Astrocyte of the spinal cord (primary cell): ENCODE results near the gene HECW1.

Source experiments
- DNase-seq: peaks from one replicate; pipeline ENCODE4 v3.0.0; 2011; ENCODE audit warnings: low read depth, low spot score
- H3K4me3 ChIP-seq: 2 replicates; pipeline ENCODE4 v1.5.1; 2011; ENCODE audit warnings: low read depth, mild to moderate bottlenecking, low read length, moderate library complexity
- in situ Hi-C: cut with HindIII; loops from 2 replicates; pipeline ENCODE4 v1.10.0; 2017; ENCODE audit warnings: low sequenced_read_pairs
- TF ChIP-seq, protein P1 (sequence below): IDR thresholded peaks from 2 replicates; pipeline ENCODE4 v1.5.1; 2012; ENCODE audit warnings: low read depth, mild to moderate bottlenecking, low read length, inconsistent platforms

Gene HECW1

DNA sequence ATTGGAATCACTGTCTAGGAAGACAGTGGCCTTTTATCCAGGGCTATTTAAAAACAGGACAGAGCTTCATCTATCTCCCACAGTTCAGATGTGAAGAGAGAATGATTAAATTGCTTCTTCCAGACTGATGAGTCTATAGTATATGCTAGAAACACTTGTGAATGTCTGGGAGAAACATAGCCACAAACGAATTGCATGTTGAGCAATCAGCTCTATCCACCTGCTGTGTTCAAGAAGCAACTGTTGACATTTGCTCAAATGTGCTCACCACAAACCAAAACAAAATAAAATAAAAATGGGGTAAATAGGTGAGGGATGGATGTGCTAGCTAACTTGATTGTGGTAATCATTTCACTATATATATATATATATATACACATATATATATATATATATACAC lies 195.1 kb downstream of the HECW1 start:
- no peak overlapping the region for H3K4me3 ChIP-seq
- DNase-seq: peak; percentile 7
- in situ Hi-C loops: no loop called here
- TF ChIP-seq, protein P1, sequence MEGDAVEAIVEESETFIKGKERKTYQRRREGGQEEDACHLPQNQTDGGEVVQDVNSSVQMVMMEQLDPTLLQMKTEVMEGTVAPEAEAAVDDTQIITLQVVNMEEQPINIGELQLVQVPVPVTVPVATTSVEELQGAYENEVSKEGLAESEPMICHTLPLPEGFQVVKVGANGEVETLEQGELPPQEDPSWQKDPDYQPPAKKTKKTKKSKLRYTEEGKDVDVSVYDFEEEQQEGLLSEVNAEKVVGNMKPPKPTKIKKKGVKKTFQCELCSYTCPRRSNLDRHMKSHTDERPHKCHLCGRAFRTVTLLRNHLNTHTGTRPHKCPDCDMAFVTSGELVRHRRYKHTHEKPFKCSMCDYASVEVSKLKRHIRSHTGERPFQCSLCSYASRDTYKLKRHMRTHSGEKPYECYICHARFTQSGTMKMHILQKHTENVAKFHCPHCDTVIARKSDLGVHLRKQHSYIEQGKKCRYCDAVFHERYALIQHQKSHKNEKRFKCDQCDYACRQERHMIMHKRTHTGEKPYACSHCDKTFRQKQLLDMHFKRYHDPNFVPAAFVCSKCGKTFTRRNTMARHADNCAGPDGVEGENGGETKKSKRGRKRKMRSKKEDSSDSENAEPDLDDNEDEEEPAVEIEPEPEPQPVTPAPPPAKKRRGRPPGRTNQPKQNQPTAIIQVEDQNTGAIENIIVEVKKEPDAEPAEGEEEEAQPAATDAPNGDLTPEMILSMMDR: no peak

DNA sequence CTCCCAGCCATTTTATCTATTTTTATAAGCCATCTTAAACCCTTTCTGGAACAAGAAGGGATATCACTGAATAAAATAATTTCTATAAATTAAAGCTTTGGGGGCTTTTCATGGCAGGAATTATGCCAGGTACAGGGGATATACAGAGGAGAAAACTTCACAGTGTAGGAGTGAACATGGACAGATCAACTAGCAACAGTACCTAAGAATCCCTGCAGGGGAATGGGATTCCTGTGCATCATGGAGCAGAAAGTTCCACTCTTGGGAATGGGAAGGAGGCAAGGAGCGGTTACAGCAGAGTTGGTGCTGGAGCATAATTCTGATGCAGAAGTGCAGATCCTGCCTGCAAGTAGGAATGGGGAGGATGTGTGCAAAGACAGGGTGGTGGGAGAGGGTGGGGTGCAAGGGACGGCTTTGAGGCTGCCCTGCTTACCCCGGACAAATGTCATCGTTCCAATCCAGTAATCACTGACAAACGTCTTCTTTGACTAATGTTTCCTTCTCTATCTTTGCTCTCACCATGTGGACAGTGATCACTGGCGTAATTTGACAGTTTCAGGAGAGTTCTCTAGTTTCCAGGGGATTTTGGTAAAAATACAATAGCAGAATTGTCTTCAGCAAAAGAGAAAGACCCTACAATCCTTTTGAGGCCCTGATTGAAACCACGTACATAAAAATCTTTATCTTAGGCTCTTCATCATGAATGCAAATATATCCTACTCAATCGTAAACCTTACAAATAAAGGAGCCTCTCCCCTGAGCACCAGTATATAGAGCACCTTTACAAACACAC lies 196.7 kb downstream of the HECW1 start:
- TF ChIP-seq, protein P1: no peak
- H3K4me3 ChIP-seq: no peak overlapping the region
- DNase-seq: no peak
- in situ Hi-C loops: no loop called here

DNA sequence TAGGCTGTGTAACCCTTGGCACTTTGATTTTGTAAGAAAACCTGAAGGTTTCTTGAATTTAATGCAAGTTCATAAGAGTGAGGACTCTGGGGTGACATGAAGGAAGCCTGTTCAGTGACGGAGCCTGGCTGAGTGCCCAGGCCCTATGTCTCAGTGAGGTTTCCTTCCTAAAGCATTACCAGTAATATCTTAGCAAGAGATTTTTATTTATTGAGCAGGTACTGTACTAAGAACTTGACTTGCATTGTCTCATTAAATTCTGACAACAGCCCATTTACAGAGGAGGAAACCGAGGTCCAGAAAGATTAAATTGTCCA lies 197.2 kb downstream of the HECW1 start:
- H3K4me3 ChIP-seq: no peak overlapping the region
- DNase-seq: no peak
- TF ChIP-seq, protein P1: no peak
- in situ Hi-C loops: no loop called here

DNA sequence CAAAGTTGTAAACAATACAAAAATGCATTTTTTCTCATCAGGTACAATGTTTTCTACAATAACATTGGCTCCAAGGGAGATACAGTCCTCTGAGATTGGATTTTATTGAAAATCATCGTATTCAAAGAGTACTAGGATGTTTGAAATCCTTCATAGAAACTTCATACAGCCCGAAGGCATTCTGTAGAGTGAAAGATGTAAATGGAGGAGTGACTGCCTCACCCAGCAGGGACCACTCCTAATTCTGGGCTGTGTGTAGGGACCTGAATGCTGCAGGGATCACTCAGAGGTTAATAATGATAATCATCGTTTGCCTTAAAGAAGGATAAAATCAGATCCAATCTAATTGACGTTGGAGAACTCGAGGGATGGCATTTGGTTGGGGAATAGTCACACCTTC lies 198.6 kb downstream of the HECW1 start:
- DNase-seq: no peak
- TF ChIP-seq, protein P1: no peak
- in situ Hi-C loops: no loop called here
- H3K4me3 ChIP-seq: no peak overlapping the region

DNA sequence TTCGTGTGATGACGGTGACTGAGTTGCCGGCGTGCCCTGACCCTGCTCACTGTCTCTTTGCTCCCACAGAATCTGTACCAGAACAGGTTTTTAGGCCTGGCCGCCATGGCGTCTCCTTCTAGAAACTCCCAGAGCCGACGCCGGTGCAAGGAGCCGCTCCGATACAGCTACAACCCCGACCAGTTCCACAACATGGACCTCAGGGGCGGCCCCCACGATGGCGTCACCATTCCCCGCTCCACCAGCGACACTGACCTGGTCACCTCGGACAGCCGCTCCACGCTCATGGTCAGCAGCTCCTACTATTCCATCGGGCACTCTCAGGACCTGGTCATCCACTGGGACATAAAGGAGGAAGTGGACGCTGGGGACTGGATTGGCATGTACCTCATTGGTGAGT lies 199.2 kb downstream of the HECW1 start:
- TF ChIP-seq, protein P1: no peak
- DNase-seq: no peak
- in situ Hi-C loops: no loop called here
- no peak overlapping the region for H3K4me3 ChIP-seq

DNA sequence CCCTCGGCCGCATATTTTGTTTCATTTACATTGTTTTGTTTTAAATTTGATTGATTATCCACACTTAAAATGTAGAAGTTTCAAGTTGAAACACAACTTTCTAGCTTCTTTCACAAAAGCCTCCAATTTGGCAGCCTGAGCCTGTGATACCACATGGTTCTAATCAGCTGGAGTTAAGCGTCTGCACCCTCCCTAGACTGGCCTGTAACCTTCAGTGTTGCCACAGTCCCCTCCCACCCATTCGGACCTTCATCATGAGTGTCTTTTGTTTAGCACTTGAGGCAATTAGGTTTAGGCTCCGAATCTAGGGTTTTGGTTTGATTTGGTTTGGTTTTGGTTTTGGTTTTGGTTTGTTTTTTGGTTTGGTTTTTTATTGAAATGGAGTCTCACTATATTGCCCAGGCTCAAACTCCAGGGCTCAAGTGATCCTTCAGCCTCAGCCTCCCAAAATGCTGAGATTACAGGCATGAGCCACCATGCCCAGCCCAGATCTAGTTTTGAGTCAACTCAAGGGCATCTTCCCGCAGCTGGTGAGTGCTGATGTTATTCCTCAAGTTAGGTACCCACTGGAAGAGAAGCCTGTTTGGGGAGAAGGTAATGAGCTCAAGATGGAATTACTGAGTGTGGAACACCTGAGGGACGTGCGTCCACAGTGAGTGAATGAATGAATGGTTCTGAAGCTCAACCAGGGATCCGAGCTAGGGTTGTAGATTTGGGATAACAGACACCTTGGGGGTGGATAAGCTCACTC lies 201.4 kb downstream of the HECW1 start:
- in situ Hi-C loops: no loop called here
- TF ChIP-seq, protein P1: no peak
- no peak overlapping the region for H3K4me3 ChIP-seq
- no peak for DNase-seq
